K562 (cell line): Measurements from ENCODE around the gene GLI1. TPM values are rescaled to one million over a fixed set of nuclear protein-coding genes. Genes with fewer than 3 reads are reported as not detected.

Experiments
- ATAC-seq: fragments of 200-7000 bp; cut with Tn5 transposase; 3 replicates; pipeline ENCODE4 v1.9.1; 2020; ENCODE audit warnings: moderate library complexity
- BruUV-seq: library from RNA; stranded (reverse); fragments of 400-500 nt; replicated peaks from 2 replicates; lab custom pipeline; 2021; lab: Mats Ljungman, UMichigan
- CTCF ChIA-PET: fragments of 300-600 bp; formaldehyde crosslinking; extraction: SDS; loops from one replicate; lab custom pipeline; 2021; ENCODE audit warnings: low intra/inter-chr PET ratio; lab: Yijun Ruan, JAX
- POLR2A ChIA-PET: fragments of 300-600, 350-650 bp; sonication (Branson Sonifier 250); formaldehyde crosslinking; extraction: SDS; loops from one replicate; lab custom pipeline; 2021; ENCODE audit warnings: antibody characterized with exemption, inconsistent platforms; lab: Yijun Ruan, JAX
- DNase-seq, 4 experiments: peaks; one replicate each; pipeline versions ENCODE4 v3.0.0 to v3.0.0-alpha.2; 2011 to 2018; ENCODE audit warnings: low spot score in 3 of 4, mixed read lengths in 3 of 4; ENCODE audit errors: extremely low read depth in 1 of 4
- FAIRE-seq: peaks from 2 replicates; lab custom pipeline; 2011; peaks lifted over from hg19 to GRCh38; lab: Jason Lieb, UNC
- H2AFZ ChIP-seq: 2 replicates; pipeline ENCODE4 v1.6.0; 2011; ENCODE audit warnings: low read depth, low read length, control low read depth, inconsistent platforms
- H3K27ac ChIP-seq: fragments of 200-600 bp; 3 replicates; pipeline ENCODE4 v1.8.0; 2011; ENCODE audit warnings: low read depth, mild to moderate bottlenecking, control low read depth, inconsistent platforms, low read length, moderate library complexity, mixed read lengths; ENCODE audit errors: extremely low read depth
- H3K27me3 ChIP-seq, 2 experiments: fragments of 300-600 bp in 1 of 2; 2 replicates in 1 of 2; 3 replicates in 1 of 2; pipeline versions ENCODE4 v1.6.0 to v1.8.0; 2011; ENCODE audit warnings: inconsistent platforms in 2 of 2, low read length in 2 of 2, mild to moderate bottlenecking in 1 of 2, mixed read lengths in 1 of 2, moderate library complexity in 1 of 2; ENCODE audit not compliant: control insufficient read depth in 2 of 2, insufficient read depth in 2 of 2
- H3K36me3 ChIP-seq: fragments of 300-600 bp; 3 replicates; pipeline ENCODE4 v1.8.0; 2011; ENCODE audit warnings: mild to moderate bottlenecking, low read length, inconsistent platforms; ENCODE audit not compliant: control insufficient read depth, insufficient read depth
- H3K4me1 ChIP-seq, 2 experiments: fragments of 200-600 bp in 1 of 2; replicated peaks in 1 of 2; 2 replicates in 1 of 2; 3 replicates in 1 of 2; pipeline versions ENCODE4 v1.5.1 to v1.8.0; 2011; ENCODE audit warnings: inconsistent platforms in 2 of 2, low read length in 2 of 2, mild to moderate bottlenecking in 1 of 2, mixed read lengths in 1 of 2, moderate library complexity in 1 of 2; ENCODE audit not compliant: control insufficient read depth in 2 of 2, insufficient read depth in 2 of 2
- H3K4me2 ChIP-seq: 2 replicates; pipeline ENCODE4 v1.6.1; 2011; ENCODE audit warnings: low read length, control low read depth, inconsistent platforms, mixed read lengths; ENCODE audit not compliant: insufficient read depth
- H3K4me3 ChIP-seq: fragments of 200-600 bp; sonication (generic), shearing (Covaris generic); 2 replicates; pipeline ENCODE4 v1.5.1; 2016; ENCODE audit warnings: control low read depth, inconsistent platforms
- H3K79me2 ChIP-seq: fragments of 200-600 bp; 3 replicates; pipeline ENCODE4 v1.8.0; 2011; ENCODE audit warnings: low read length, inconsistent platforms; ENCODE audit not compliant: control insufficient read depth, insufficient read depth
- H3K9ac ChIP-seq, 2 experiments: 2 replicates each; pipeline versions ENCODE4 v1.6.0 to v1.6.1; 2011; ENCODE audit warnings: low read depth in 2 of 2, low read length in 2 of 2, control low read depth in 1 of 2, inconsistent platforms in 1 of 2, mild to moderate bottlenecking in 1 of 2, mixed read lengths in 1 of 2; ENCODE audit not compliant: insufficient read depth in 1 of 2
- H3K9me1 ChIP-seq: one replicate; pipeline ENCODE4 v1.6.0; 2011; ENCODE audit warnings: inconsistent platforms, mild to moderate bottlenecking, low read length, moderate library complexity; ENCODE audit not compliant: control insufficient read depth, insufficient read depth
- H3K9me3 ChIP-seq: replicated peaks from 2 replicates; pipeline ENCODE4 v1.5.1; 2011; ENCODE audit warnings: low read depth, low read length, inconsistent platforms; ENCODE audit not compliant: control insufficient read depth, insufficient read depth
- H4K20me1 ChIP-seq: replicated peaks from 2 replicates; pipeline ENCODE4 v1.6.1; 2011; ENCODE audit warnings: low read length, inconsistent platforms, mixed read lengths; ENCODE audit not compliant: control insufficient read depth, insufficient read depth
- ATF1 ChIP-seq, 2 experiments: fragments of 450-650 bp in 1 of 2; IDR thresholded peaks; 2 replicates each; pipeline ENCODE4 v1.6.1; 2016; ENCODE audit warnings: missing compliant biosample characterization in 1 of 2, missing genetic modification characterization in 1 of 2
- FOXK2 ChIP-seq, 2 experiments: fragments of 450-650 bp; IDR thresholded peaks in 1 of 2; conservative IDR thresholded peaks in 1 of 2; 2 replicates each; pipeline ENCODE4 v1.6.1; 2016; ENCODE audit warnings: low read depth in 2 of 2, mild to moderate bottlenecking in 1 of 2
- HMBOX1 ChIP-seq: sonication (generic); IDR thresholded peaks from 2 replicates; pipeline ENCODE4 v1.6.1; 2016
- MED1 ChIP-seq: sonication (generic); formaldehyde crosslinking; IDR thresholded peaks from 2 replicates; pipeline ENCODE4 v1.8.1; 2023; ENCODE audit warnings: missing genetic modification reagents, borderline replicate concordance
- MEIS2 ChIP-seq: fragments of 450-650 bp; IDR thresholded peaks from 2 replicates; pipeline ENCODE4 v1.6.1; 2014; ENCODE audit warnings: mild to moderate bottlenecking; ENCODE audit not compliant: partially characterized antibody
- PBX2 ChIP-seq, 2 experiments: IDR thresholded peaks in 1 of 2; conservative IDR thresholded peaks in 1 of 2; 2 replicates each; pipeline ENCODE4 v1.6.1; 2016; ENCODE audit warnings: low read depth in 2 of 2, mild to moderate bottlenecking in 1 of 2, missing compliant biosample characterization in 1 of 2, missing genetic modification characterization in 1 of 2, moderate library complexity in 1 of 2
- PHF21A ChIP-seq: fragments of 450-650 bp; IDR thresholded peaks from 2 replicates; pipeline ENCODE4 v1.6.1; 2017; ENCODE audit warnings: low read depth, borderline replicate concordance
- PKNOX1 ChIP-seq: fragments of 450-650 bp; IDR thresholded peaks from 2 replicates; pipeline ENCODE4 v1.6.1; 2016
- POLR2B ChIP-seq: fragments of 450-650 bp; IDR thresholded peaks from 2 replicates; pipeline ENCODE4 v1.6.1; 2018; ENCODE audit warnings: low read depth; ENCODE audit not compliant: partially characterized antibody
- POLR2G ChIP-seq: fragments of 200-400 bp; formaldehyde crosslinking; IDR thresholded peaks from 2 replicates; pipeline ENCODE4 v1.6.1; 2017; ENCODE audit warnings: low read depth, mild to moderate bottlenecking, antibody characterized with exemption, low read length, moderate library complexity
- RBFOX2 ChIP-seq: fragments of 200-400 bp; formaldehyde crosslinking; IDR thresholded peaks from 2 replicates; pipeline ENCODE4 v1.6.1; 2017; ENCODE audit warnings: low read depth, mild to moderate bottlenecking, low read length, moderate library complexity
- ZBTB1 ChIP-seq: sonication (generic); formaldehyde crosslinking; IDR thresholded peaks from 2 replicates; pipeline ENCODE4 v1.8.1; 2023; ENCODE audit warnings: missing genetic modification reagents, low read depth, mild to moderate bottlenecking, borderline replicate concordance
- ZNF277 ChIP-seq: fragments of 250-450 bp; sonication (Bioruptor Pico); IDR thresholded peaks from 2 replicates; pipeline ENCODE4 v1.8.0; 2022; ENCODE audit warnings: inconsistent platforms, mild to moderate bottlenecking, moderate library complexity, borderline replicate concordance
- WGBS: fragments of 100-300 bp; shearing (Covaris generic); methylation state at CpG from one replicate; pipeline ENCODE4 v1.1.6; 2016; ENCODE audit warnings: low coverage, mixed read lengths; ENCODE audit not compliant: insufficient coverage; ENCODE audit errors: missing lambda C conversion rate; 5-methylcytosine and 5-hydroxymethylcytosine counted together
- in situ Hi-C: fragments of 300-500 bp; cut with MboI; formaldehyde crosslinking; loops from 4 replicates; pipeline ENCODE4 v1.15.0; 2018; ENCODE audit warnings: inconsistent platforms, mixed read lengths
- intact Hi-C: fragments of 100-400 bp; cut with micrococcal nuclease; formaldehyde crosslinking; loops from 2 replicates; pipeline ENCODE4 v1.14.2; 2022
- polyA plus RNA-seq, 8 experiments: library from polyadenylated mRNA; depleted of rRNA in 4 of 8; stranded (reverse) in 5 of 8; unstranded in 3 of 8; fragments of >200 nt; fragmentation: Nextera tagmentation in 2 of 8; fragmentation: Illumina TruSeq in 1 of 8; extraction: Ambion mirVana in 2 of 8; extraction: Trizol in 1 of 8; gene quantifications; 2 replicates each; pipeline versions ENCODE4 v1.2.1 to v1.2.3, GENCODE V29; 2011 to 2014; ENCODE audit warnings: inconsistent platforms in 1 of 8, missing spikeins in 1 of 8
- total RNA-seq, 7 experiments: library from RNA; depleted of rRNA in 6 of 7; stranded (reverse); fragments of >200 nt in 6 of 7; fragmentation: Illumina TruSeq in 2 of 7; extraction: Trizol in 2 of 7; gene quantifications; 2 replicates each; pipeline versions ENCODE4 v1.2.1 to v1.2.3, GENCODE V29; 2011 to 2021; ENCODE audit warnings: low replicate concordance in 1 of 7

The GLI1 gene
- total and polyA plus RNA-seq, 9 of the 15 experiments (the other 6 are each of a cell fraction or from before 2014, with no cell fraction given) = 0.24 to 3.7 (median 0.61) TPM

GRCh38 chr12:57491393-57492280 lies 32.1 kb downstream of the GLI1 start:
- peak; percentile 36 for ATAC-seq
- 93% methylated on average over 14 of the region's 15 CpGs for WGBS
- H3K9me3 ChIP-seq = no peaks in the 10 kb centered on the region
- no peaks in the 10 kb centered on the region for H3K27me3 ChIP-seq
- intact Hi-C loops = no loop called here
- peaks cover 7 to 15% of the 10 kb centered on the region in 2 experiments for H3K4me1 ChIP-seq
- no peak overlapping the region for H3K4me3 ChIP-seq
- H2AFZ ChIP-seq = no peak overlapping the region
- no peak overlapping the region for H3K9ac ChIP-seq
- no peak overlapping the region for H3K4me2 ChIP-seq
- DNase-seq = peak in 1 of 4 experiments; percentile 32
- peaks cover 57% of the 10 kb centered on the region for H3K36me3 ChIP-seq
- peaks cover 35% of the 10 kb centered on the region for H3K79me2 ChIP-seq
- POLR2A ChIA-PET = interaction anchor here (0.7 to 1.1 kb wide), 2 partner anchors 25 to 28 kb away, joined by 3 to 4 read pairs; partner anchors contain the start of gene DDIT3
- TSS peak; percentile 12 for BruUV-seq
- in situ Hi-C loops = no loop called here
- 0 out of 2 replicates have a peak, but pooled peaks cover 3% of the 10 kb centered on the region for H4K20me1 ChIP-seq
- peaks cover 3% of the 10 kb centered on the region for H3K9me1 ChIP-seq
- CTCF ChIA-PET = no interaction called here
- no peak overlapping the region for H3K27ac ChIP-seq
- no peak for FAIRE-seq
- TF ChIP-seq ATF1 (CRISPR knock-in tag; IDR thresholded peaks at IDR 0.05) = no peak
- no peak for TF ChIP-seq ATF1 (tag; IDR thresholded peaks at IDR 0.05)
- peak; percentile 48; the same call in 1 of the 2 replicates for TF ChIP-seq PKNOX1
- no peak for TF ChIP-seq ZBTB1 (CRISPR knock-in tag)
- no peak for TF ChIP-seq PBX2 (CRISPR knock-in tag; IDR thresholded peaks at IDR 0.05; ENCODE audit: low read depth)
- peak; percentile 36; the same call in 1 of the 2 replicates for TF ChIP-seq PBX2 (tag; conservative IDR thresholded peaks at IDR 0.05; ENCODE audit: low read depth)
- peak; percentile 44 for TF ChIP-seq MEIS2
- no peak for TF ChIP-seq MED1 (CRISPR knock-in tag)
- TF ChIP-seq POLR2G = no peak
- TF ChIP-seq ZNF277 = no peak
- TF ChIP-seq FOXK2 (conservative IDR thresholded peaks at IDR 0.05 in 1 of 2, IDR thresholded peaks at IDR 0.05 in 1 of 2; ENCODE audit: low read depth in 2 of 2) = no peak
- peak; percentile 20 for TF ChIP-seq POLR2B
- no peak for TF ChIP-seq RBFOX2
- TF ChIP-seq PHF21A = no peak
- peak; percentile 66; the same call in 1 of the 2 replicates for TF ChIP-seq HMBOX1
